T-helper 2 cell treated with Interferon-gamma antibody and Interleukin-4, amounts not matched to agents 5 μg/mL and 100 μg/mL, for 36 hours (primary cell): ENCODE data around the gene CMSS1.

ENCODE experiments used
- DNase-seq: peaks from one replicate; pipeline ENCODE4 v3.0.0; 2021; ENCODE audit warnings: low spot score
- H3K27ac Mint-ChIP-seq: one replicate; pipeline ENCODE4 v1.8.0; 2021; ENCODE audit warnings: mild to moderate bottlenecking, mixed read lengths
- H3K27me3 Mint-ChIP-seq: one replicate; pipeline ENCODE4 v1.8.0; 2021; ENCODE audit warnings: low read depth, mixed read lengths
- H3K36me3 Mint-ChIP-seq: one replicate; pipeline ENCODE4 v1.8.0; 2021; ENCODE audit warnings: low read depth, mixed read lengths
- H3K4me1 Mint-ChIP-seq: one replicate; pipeline ENCODE4 v1.8.0; 2021; ENCODE audit warnings: low read depth, mixed read lengths
- H3K4me3 Mint-ChIP-seq: one replicate; pipeline ENCODE4 v1.8.0; 2022; ENCODE audit warnings: mild to moderate bottlenecking, moderate library complexity, mixed read lengths
- H3K9me3 Mint-ChIP-seq: one replicate; pipeline ENCODE4 v1.8.0; 2021; ENCODE audit warnings: mixed read lengths

The CMSS1 gene

GRCh38 chr3:100110162-100110561 is 292.5 kb downstream of the CMSS1 start:
- Mint-ChIP-seq H3K27me3 (no peaks in the 10 kb centered on the region), H3K36me3 (peaks cover 11% of the 10 kb centered on the region), H3K4me1 (peaks cover 26% of the 10 kb centered on the region), H3K4me3 (no peak overlapping the region), H3K9me3 (no peaks in the 10 kb centered on the region), H3K27ac (no peak overlapping the region)
- no peak for DNase-seq

- Mint-ChIP-seq H3K27me3 (no peaks in the 10 kb centered on the region), H3K27ac (no peak overlapping the region), H3K9me3 (no peaks in the 10 kb centered on the region), H3K4me3 (no peak overlapping the region), H3K4me1 (peaks cover 11% of the 10 kb centered on the region), H3K36me3 (peaks cover 7% of the 10 kb centered on the region)
- no peak for DNase-seq
Measured at GRCh38 chr3:100111728-100112127, 294.1 kb downstream of the CMSS1 start.

GRCh38 chr3:100113723-100114412 is 296.2 kb downstream of the CMSS1 start:
- no peak overlapping the region for H3K4me3 Mint-ChIP-seq
- no peaks in the 10 kb centered on the region for H3K27me3 Mint-ChIP-seq
- H3K9me3 Mint-ChIP-seq: no peaks in the 10 kb centered on the region
- no peak for DNase-seq
- peaks cover 4% of the 10 kb centered on the region for H3K36me3 Mint-ChIP-seq
- no peak overlapping the region for H3K27ac Mint-ChIP-seq
- H3K4me1 Mint-ChIP-seq: peaks cover 2% of the 10 kb centered on the region

- H3K36me3 Mint-ChIP-seq: peaks cover 2% of the 10 kb centered on the region
- no peak within 1 kb of the TSS for H3K27ac Mint-ChIP-seq
- no peaks in the 10 kb centered on the region for H3K27me3 Mint-ChIP-seq
- no peak within 1 kb of the TSS for H3K4me3 Mint-ChIP-seq
- no peaks in the 10 kb centered on the region for H3K4me1 Mint-ChIP-seq
- no peak for DNase-seq
- no peaks in the 10 kb centered on the region for H3K9me3 Mint-ChIP-seq
Measured at GRCh38 chr3:100114413-100115030, 296.9 kb downstream of the CMSS1 start, which contains the start of gene FILIP1L. FILIP1L (minus strand) TSS chr3:100114501.

- no peak overlapping the region for H3K27ac Mint-ChIP-seq
- no peaks in the 10 kb centered on the region for H3K9me3 Mint-ChIP-seq
- no peak for DNase-seq
- no peaks in the 10 kb centered on the region for H3K4me1 Mint-ChIP-seq
- no peak overlapping the region for H3K4me3 Mint-ChIP-seq
- no peaks in the 10 kb centered on the region for H3K36me3 Mint-ChIP-seq
- H3K27me3 Mint-ChIP-seq: no peaks in the 10 kb centered on the region
Measured at GRCh38 chr3:100117093-100117492, 299.4 kb downstream of the CMSS1 start.

GRCh38 chr3:100120012-100120411 is 302.4 kb downstream of the CMSS1 start:
- H3K27me3 Mint-ChIP-seq: no peaks in the 10 kb centered on the region
- H3K9me3 Mint-ChIP-seq: no peaks in the 10 kb centered on the region
- no peak overlapping the region for H3K4me3 Mint-ChIP-seq
- H3K4me1 Mint-ChIP-seq: peaks cover under 1% of the 10 kb centered on the region
- no peak for DNase-seq
- no peaks in the 10 kb centered on the region for H3K36me3 Mint-ChIP-seq
- no peak overlapping the region for H3K27ac Mint-ChIP-seq

GRCh38 chr3:100120693-100121092 is 303.0 kb downstream of the CMSS1 start:
- H3K27me3 Mint-ChIP-seq: no peaks in the 10 kb centered on the region
- H3K4me1 Mint-ChIP-seq: peaks cover 2% of the 10 kb centered on the region
- H3K27ac Mint-ChIP-seq: no peak overlapping the region
- H3K9me3 Mint-ChIP-seq: no peaks in the 10 kb centered on the region
- no peaks in the 10 kb centered on the region for H3K36me3 Mint-ChIP-seq
- no peak for DNase-seq
- H3K4me3 Mint-ChIP-seq: no peak overlapping the region

GRCh38 chr3:100122321-100122720 is 304.7 kb downstream of the CMSS1 start:
- Mint-ChIP-seq H3K4me1 (peaks cover 2% of the 10 kb centered on the region), H3K9me3 (no peaks in the 10 kb centered on the region), H3K27me3 (no peaks in the 10 kb centered on the region), H3K36me3 (no peaks in the 10 kb centered on the region), H3K4me3 (no peak overlapping the region), H3K27ac (no peak overlapping the region)
- DNase-seq: no peak

- no peak for DNase-seq
- peaks cover 2% of the 10 kb centered on the region for H3K4me1 Mint-ChIP-seq
- H3K27ac Mint-ChIP-seq: no peak overlapping the region
- no peaks in the 10 kb centered on the region for H3K27me3 Mint-ChIP-seq
- H3K9me3 Mint-ChIP-seq: no peaks in the 10 kb centered on the region
- H3K36me3 Mint-ChIP-seq: no peaks in the 10 kb centered on the region
- no peak overlapping the region for H3K4me3 Mint-ChIP-seq
Measured at GRCh38 chr3:100123112-100123511, 305.4 kb downstream of the CMSS1 start.

- no peaks in the 10 kb centered on the region for H3K27me3 Mint-ChIP-seq
- no peak overlapping the region for H3K4me3 Mint-ChIP-seq
- no peak overlapping the region for H3K27ac Mint-ChIP-seq
- no peaks in the 10 kb centered on the region for H3K9me3 Mint-ChIP-seq
- peaks cover 2% of the 10 kb centered on the region for H3K4me1 Mint-ChIP-seq
- H3K36me3 Mint-ChIP-seq: no peaks in the 10 kb centered on the region
- no peak for DNase-seq
Measured at GRCh38 chr3:100124201-100124761, 306.6 kb downstream of the CMSS1 start.

- H3K36me3 Mint-ChIP-seq: no peaks in the 10 kb centered on the region
- peaks cover 2% of the 10 kb centered on the region for H3K4me1 Mint-ChIP-seq
- DNase-seq: no peak
- no peaks in the 10 kb centered on the region for H3K27me3 Mint-ChIP-seq
- no peaks in the 10 kb centered on the region for H3K9me3 Mint-ChIP-seq
- no peak overlapping the region for H3K27ac Mint-ChIP-seq
- H3K4me3 Mint-ChIP-seq: no peak overlapping the region
Measured at GRCh38 chr3:100125161-100125938, 307.7 kb downstream of the CMSS1 start.

GRCh38 chr3:100127792-100128191 is 310.1 kb downstream of the CMSS1 start:
- no peaks in the 10 kb centered on the region for H3K9me3 Mint-ChIP-seq
- no peaks in the 10 kb centered on the region for H3K27me3 Mint-ChIP-seq
- no peak for DNase-seq
- H3K4me1 Mint-ChIP-seq: peaks cover 2% of the 10 kb centered on the region
- no peak overlapping the region for H3K27ac Mint-ChIP-seq
- no peaks in the 10 kb centered on the region for H3K36me3 Mint-ChIP-seq
- H3K4me3 Mint-ChIP-seq: no peak overlapping the region

GRCh38 chr3:100128565-100128964 is 310.9 kb downstream of the CMSS1 start:
- no peak overlapping the region for H3K4me3 Mint-ChIP-seq

GRCh38 chr3:100129941-100130340 is 312.3 kb downstream of the CMSS1 start:
- no peak for DNase-seq
- no peaks in the 10 kb centered on the region for H3K9me3 Mint-ChIP-seq
- no peaks in the 10 kb centered on the region for H3K36me3 Mint-ChIP-seq
- H3K4me3 Mint-ChIP-seq: no peak overlapping the region
- no peaks in the 10 kb centered on the region for H3K27me3 Mint-ChIP-seq
- peaks cover 2% of the 10 kb centered on the region for H3K4me1 Mint-ChIP-seq
- H3K27ac Mint-ChIP-seq: no peak overlapping the region

More at GRCh38 chr3:100128565-100128964, 310.9 kb downstream of the CMSS1 start:
- no peaks in the 10 kb centered on the region for H3K36me3 Mint-ChIP-seq
- H3K27me3 Mint-ChIP-seq: no peaks in the 10 kb centered on the region
- H3K27ac Mint-ChIP-seq: no peak overlapping the region
- H3K4me1 Mint-ChIP-seq: peaks cover 2% of the 10 kb centered on the region
- DNase-seq: no peak
- H3K9me3 Mint-ChIP-seq: no peaks in the 10 kb centered on the region
